GM12878 (cell line): ENCODE data around the gene SLC25A45. TPM values are rescaled to one million over a fixed set of nuclear protein-coding genes. Genes with fewer than 3 reads are reported as not detected.
"Not testable (repeated sequence)": the region's sequence is repeated elsewhere in the genome, so short reads cannot be mapped to it uniquely, and the experiment has no call there.

Experiments used
- ATAC-seq: fragments of 200-7000 bp; cut with Tn5 transposase; 3 replicates; pipeline ENCODE4 v1.9.1; 2020; ENCODE audit warnings: mild to moderate bottlenecking, moderate library complexity
- BruUV-seq: library from RNA; stranded (reverse); fragments of 400-500 nt; replicated peaks from 2 replicates; lab custom pipeline; 2021; lab: Mats Ljungman, UMichigan
- CTCF ChIA-PET: fragments of 300-600 bp; sonication (Branson Sonifier 250); formaldehyde crosslinking; extraction: SDS; loops from one replicate; lab custom pipeline; 2021; ENCODE audit warnings: inconsistent platforms; lab: Yijun Ruan, JAX
- POLR2A ChIA-PET: fragments of 350-600 bp; formaldehyde crosslinking; extraction: SDS; loops from one replicate; lab custom pipeline; 2021; ENCODE audit warnings: inconsistent platforms; lab: Charles Lee
- RAD21 ChIA-PET: fragments of 300-600 bp; sonication (Branson Sonifier 250); formaldehyde crosslinking; loops from one replicate; lab custom pipeline; 2023; ENCODE audit warnings: antibody characterized with exemption; ENCODE audit not compliant: unreplicated experiment; lab: Charles Lee
- SMC1A ChIA-PET: fragments of 300-600 bp; sonication (Branson Sonifier 250); formaldehyde crosslinking; loops from one replicate; lab custom pipeline; 2023; ENCODE audit not compliant: unreplicated experiment, uncharacterized antibody; lab: Charles Lee
- DNase-seq: peaks from one replicate; pipeline ENCODE4 v3.0.0-alpha.2; 2011; ENCODE audit warnings: low read depth, low spot score
- FAIRE-seq: peaks from 3 replicates; lab custom pipeline; 2011; peaks lifted over from hg19 to GRCh38; lab: Jason Lieb, UNC
- H2AFZ ChIP-seq: 2 replicates; pipeline ENCODE4 v1.6.0; 2011; ENCODE audit warnings: low read depth, low read length, control low read depth; ENCODE audit not compliant: control insufficient read depth
- H3K27ac ChIP-seq: 2 replicates; pipeline ENCODE4 v1.5.1; 2011; ENCODE audit warnings: control low read depth; ENCODE audit not compliant: control insufficient read depth, insufficient read depth
- H3K27me3 ChIP-seq, 2 experiments: replicated peaks in 1 of 2; 2 replicates each; pipeline versions ENCODE4 v1.6.0 to v1.6.1; 2011; ENCODE audit warnings: low read length in 1 of 2; ENCODE audit not compliant: control insufficient read depth in 2 of 2, insufficient read depth in 2 of 2
- H3K36me3 ChIP-seq, 2 experiments: 2 replicates each; pipeline ENCODE4 v1.5.1; 2011; ENCODE audit warnings: low read length in 1 of 2; ENCODE audit not compliant: control insufficient read depth in 2 of 2, insufficient read depth in 2 of 2
- H3K4me1 ChIP-seq: 2 replicates; pipeline ENCODE4 v1.6.1; 2011; ENCODE audit warnings: mild to moderate bottlenecking, low read length, moderate library complexity, mixed read lengths; ENCODE audit not compliant: control insufficient read depth, insufficient read depth
- H3K4me2 ChIP-seq: 2 replicates; pipeline ENCODE4 v1.6.0; 2011; ENCODE audit warnings: control low read depth; ENCODE audit not compliant: control insufficient read depth, insufficient read depth
- H3K4me3 ChIP-seq: fragments of 200-600 bp; sonication (generic); 2 replicates; pipeline ENCODE4 v1.5.1; 2016
- H3K79me2 ChIP-seq: 2 replicates; pipeline ENCODE4 v1.6.0; 2011; ENCODE audit warnings: low read length; ENCODE audit not compliant: control insufficient read depth, insufficient read depth
- H3K9ac ChIP-seq: 2 replicates; pipeline ENCODE4 v1.8.0; 2011; ENCODE audit warnings: low read length, control low read depth, mixed read lengths; ENCODE audit not compliant: control insufficient read depth, insufficient read depth
- H3K9me3 ChIP-seq: replicated peaks from 3 replicates; pipeline ENCODE4 v1.5.1; 2011; ENCODE audit warnings: mild to moderate bottlenecking, low read length; ENCODE audit not compliant: control insufficient read depth, insufficient read depth
- H4K20me1 ChIP-seq: 2 replicates; pipeline ENCODE4 v1.6.0; 2011; ENCODE audit not compliant: control insufficient read depth, insufficient read depth
- BCL11A ChIP-seq: IDR thresholded peaks from 2 replicates; pipeline ENCODE4 v1.6.1; 2011; ENCODE audit warnings: low read depth, low read length
- CBX3 ChIP-seq: fragments of 200-600 bp; sonication (generic); IDR thresholded peaks from 2 replicates; pipeline ENCODE4 v1.6.1; 2016; ENCODE audit warnings: low read depth, borderline replicate concordance
- GATAD2B ChIP-seq: fragments of 450-650 bp; conservative IDR thresholded peaks from 2 replicates; pipeline ENCODE4 v1.6.1; 2017; ENCODE audit warnings: low read depth, mild to moderate bottlenecking, moderate library complexity
- POLR2A ChIP-seq: IDR thresholded peaks from 2 replicates; pipeline ENCODE4 v1.6.1; 2011; ENCODE audit warnings: low read depth, mild to moderate bottlenecking, low read length
- RB1 ChIP-seq: fragments of 450-650 bp; formaldehyde crosslinking; IDR thresholded peaks from 2 replicates; pipeline ENCODE4 v1.6.1; 2017; ENCODE audit warnings: mild to moderate bottlenecking, borderline replicate concordance
- TBL1XR1 ChIP-seq: IDR thresholded peaks from 2 replicates; pipeline ENCODE4 v1.6.1; 2012; ENCODE audit warnings: low read depth, low read length, improper control_type of control experiment
- TCF12 ChIP-seq: IDR thresholded peaks from 2 replicates; pipeline ENCODE4 v1.6.1; 2011; ENCODE audit warnings: low read depth, mild to moderate bottlenecking, low read length
- WGBS: methylation state at CpG from one replicate; pipeline ENCODE4 v1.1.6; 2016; ENCODE audit warnings: low lambda C conversion rate; ENCODE audit not compliant: insufficient replicate concordance, insufficient coverage; ENCODE audit errors: missing lambda C conversion rate; 5-methylcytosine and 5-hydroxymethylcytosine counted together
- in situ Hi-C: fragments of 300-500 bp; cut with MboI; formaldehyde crosslinking; loops from 9 replicates; pipeline ENCODE4 v1.14.3; 2018; ENCODE audit warnings: mixed read lengths
- intact Hi-C: fragments of 100-400 bp; cut with micrococcal nuclease; formaldehyde crosslinking; loops from one replicate; pipeline ENCODE4 v1.14.2; 2022; ENCODE audit not compliant: unreplicated experiment
- polyA plus RNA-seq, 11 experiments: library from polyadenylated mRNA; depleted of rRNA in 4 of 11; unstranded in 6 of 11; stranded (reverse) in 5 of 11; fragments of >200 nt; fragmentation: Nextera tagmentation in 4 of 11; fragmentation: Illumina TruSeq in 1 of 11; extraction: Ambion mirVana in 4 of 11; extraction: Trizol in 1 of 11; gene quantifications; 1 replicate in 1 of 11; 2 replicates in 10 of 11; pipeline versions ENCODE4 v1.2.1 to v1.2.3, GENCODE V29; 2011 to 2016; ENCODE audit warnings: inconsistent platforms in 2 of 11, missing spikeins in 2 of 11, low read depth in 1 of 11
- total RNA-seq, 4 experiments: library from RNA; depleted of rRNA in 3 of 4; stranded (reverse); fragments of >200 nt in 3 of 4; fragmentation: Illumina TruSeq in 1 of 4; extraction: Trizol in 1 of 4; gene quantifications; 2 replicates each; pipeline versions ENCODE4 v1.2.1 to v1.2.3, GENCODE V29; 2013 to 2021

SLC25A45 gene
- total and polyA plus RNA-seq, 10 of the 15 experiments (the other 5 are each of a cell fraction or from before 2014, with no cell fraction given) = 4.1 to 35.2 (median 20.3) TPM

- H3K79me2 ChIP-seq = peaks cover 39% of the 10 kb centered on the region
These were observed 32.5 kb upstream of the SLC25A45 start for GRCh38 chr11:65414776-65415498.

GRCh38 chr11:65413077-65413664 lies 30.7 kb upstream of the SLC25A45 start:
- H3K36me3 ChIP-seq = peaks cover 4 to 21% of the 10 kb centered on the region in 2 experiments
- H3K4me2 ChIP-seq, intact Hi-C loops, FAIRE-seq, H3K9me3 ChIP-seq, BruUV-seq, H4K20me1 ChIP-seq, H3K27me3 ChIP-seq, in situ Hi-C loops, H3K27ac ChIP-seq, H3K4me3 ChIP-seq, ATAC-seq, H3K9ac ChIP-seq, H2AFZ ChIP-seq, DNase-seq: not testable (repeated sequence)
- CTCF ChIA-PET = interaction anchor here (1.1 to 15.3 kb wide), 3 partner anchors 11 to 97 kb away, joined by 3 to 362 read pairs (median 4); no protein-coding TSS in a partner anchor
- POLR2A ChIA-PET = interaction anchor here (0.6 to 13.6 kb wide), 5 partner anchors 10 to 87 kb away, joined by 3 to 323 read pairs (median 3); partner anchors contain the start of gene MALAT1
- H3K79me2 ChIP-seq = peaks cover 22% of the 10 kb centered on the region
- H3K4me1 ChIP-seq = peaks cover 24% of the 10 kb centered on the region
- RAD21 ChIA-PET = interaction anchor here (1.1 kb wide), 1 partner anchor 56 kb away, joined by 4 read pairs; no protein-coding TSS in a partner anchor
- SMC1A ChIA-PET = interaction anchor here (1.3 kb wide), 1 partner anchor 56 kb away, joined by 4 read pairs; no protein-coding TSS in a partner anchor
- 93% methylated on average over 15 of the region's 15 CpGs for WGBS

More at GRCh38 chr11:65414776-65415498, 32.5 kb upstream of the SLC25A45 start:
- DNase-seq (no peak), ATAC-seq (no peak), FAIRE-seq (no peak)
- Histone ChIP-seq H3K4me2 (no peak overlapping the region), H3K9ac (no peak overlapping the region), H3K36me3 (peaks cover 4 to 18% of the 10 kb centered on the region in 2 experiments), H4K20me1 (no peaks in the 10 kb centered on the region), H3K27me3 (no peaks in the 10 kb centered on the region), H3K9me3 (no peaks in the 10 kb centered on the region), H3K27ac (no peak overlapping the region), H3K4me3 (no peak overlapping the region), H3K4me1 (peaks cover 35% of the 10 kb centered on the region), H2AFZ (no peak overlapping the region)
- TF ChIP-seq CBX3 = no peak
- peak; percentile 55; the same call in 1 of the 2 replicates for TF ChIP-seq POLR2A
- TF ChIP-seq BCL11A = no peak
- TF ChIP-seq GATAD2B = no peak
- TF ChIP-seq TCF12 = no peak
- TF ChIP-seq RB1 = no peak
- TF ChIP-seq TBL1XR1 = no peak
- ChIA-PET SMC1A (interaction anchor here (0.8 to 12.7 kb wide), 19 partner anchors 7 to 93 kb away, joined by 3 to 232 read pairs (median 11); partner anchors contain the start of genes FRMD8, MALAT1 and SLC25A45), POLR2A (interaction anchor here (0.5 to 13.6 kb wide), 13 partner anchors 11 to 223 kb away, joined by 3 to 323 read pairs (median 7); partner anchors contain the start of genes FRMD8, MALAT1 and SIPA1), CTCF (interaction anchor here (0.8 to 15.3 kb wide), 20 partner anchors 7 to 93 kb away, joined by 3 to 362 read pairs (median 10); partner anchors contain the start of genes FRMD8 and MALAT1), RAD21 (interaction anchor here (0.6 to 15.3 kb wide), 16 partner anchors 8 to 104 kb away, joined by 3 to 282 read pairs (median 8); partner anchors contain the start of genes FRMD8, MALAT1 and SLC25A45)
- WGBS = 73% methylated on average over 11 of the region's 11 CpGs
- intact Hi-C loops = loop anchor here (5.0 kb wide), 2 partner anchors 48 to 157 kb away; partner anchors contain the start of genes FAM89B and ZNRD2
- in situ Hi-C loops = loop anchor here (5.0 kb wide), 1 partner anchor 92 kb away; no protein-coding TSS in a partner anchor
- no TSS peak for BruUV-seq
